ENCODE measurements around the gene FXYD4.

- TF ChIP-seq POLR2A (IDR thresholded peaks at IDR 0.05; ENCODE audit: low read length) (no peak), GATA1 (IDR thresholded peaks at IDR 0.05; ENCODE audit: low read depth, low read length) (no peak)
Observed at GRCh38 chr10:43387678-43388032, 16.2 kb downstream of the FXYD4 start.
